Suprapubic skin (tissue), 4 donors: ENCODE results near the gene OTUD7B.

Source experiments
- EP300 ChIP-seq: sonication (generic); formaldehyde crosslinking; IDR thresholded peaks from one replicate; pipeline ENCODE4 v1.6.1; 2017; ENCODE audit warnings: antibody characterized with exemption
- POLR2A ChIP-seq, 2 donors: fragments of 450-650 bp; IDR thresholded peaks; one replicate each; pipeline ENCODE4 v1.6.1; 2017; ENCODE audit warnings: antibody characterized with exemption in 2 of 2, mild to moderate bottlenecking in 2 of 2, moderate library complexity in 2 of 2
- POLR2AphosphoS5 ChIP-seq, 3 donors: sonication (generic); formaldehyde crosslinking; IDR thresholded peaks; one replicate each; pipeline ENCODE4 v1.6.1; 2017; ENCODE audit warnings: antibody characterized with exemption in 3 of 3
- TF ChIP-seq, protein P1 (sequence below), 2 donors: fragments of 200-600 bp in 1 of 2; fragments of 450-650 bp in 1 of 2; sonication (generic) in 1 of 2; IDR thresholded peaks; one replicate each; pipeline ENCODE4 v1.5.1; 2016 to 2019; ENCODE audit warnings: antibody characterized with exemption in 2 of 2, mild to moderate bottlenecking in 1 of 2, moderate library complexity in 1 of 2

DNA sequence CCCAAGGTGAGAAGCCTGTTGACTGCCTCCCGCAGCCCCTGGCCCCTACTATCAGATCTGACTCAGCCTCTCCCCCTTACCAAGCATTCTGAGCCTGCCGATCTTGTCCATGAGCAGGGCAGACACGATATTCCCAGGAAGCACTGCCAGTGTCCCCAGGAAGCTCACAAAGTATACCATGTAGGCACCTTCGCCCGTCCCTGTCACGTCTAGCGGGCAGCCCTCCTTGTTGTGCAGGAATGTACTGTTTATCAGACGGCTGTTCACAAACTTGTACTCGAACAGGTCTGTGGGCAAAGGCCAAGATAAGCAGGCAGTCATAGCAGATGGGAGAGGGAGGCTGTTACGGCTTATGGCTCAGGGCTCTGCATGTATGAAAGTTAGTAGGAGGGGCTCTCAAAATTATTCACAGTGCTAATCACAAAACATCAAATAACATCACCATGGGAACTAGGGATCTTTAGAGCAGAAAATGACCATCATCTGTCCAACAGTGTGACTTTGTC is 103.9 kb downstream of the OTUD7B start:
- TF ChIP-seq, protein P1, sequence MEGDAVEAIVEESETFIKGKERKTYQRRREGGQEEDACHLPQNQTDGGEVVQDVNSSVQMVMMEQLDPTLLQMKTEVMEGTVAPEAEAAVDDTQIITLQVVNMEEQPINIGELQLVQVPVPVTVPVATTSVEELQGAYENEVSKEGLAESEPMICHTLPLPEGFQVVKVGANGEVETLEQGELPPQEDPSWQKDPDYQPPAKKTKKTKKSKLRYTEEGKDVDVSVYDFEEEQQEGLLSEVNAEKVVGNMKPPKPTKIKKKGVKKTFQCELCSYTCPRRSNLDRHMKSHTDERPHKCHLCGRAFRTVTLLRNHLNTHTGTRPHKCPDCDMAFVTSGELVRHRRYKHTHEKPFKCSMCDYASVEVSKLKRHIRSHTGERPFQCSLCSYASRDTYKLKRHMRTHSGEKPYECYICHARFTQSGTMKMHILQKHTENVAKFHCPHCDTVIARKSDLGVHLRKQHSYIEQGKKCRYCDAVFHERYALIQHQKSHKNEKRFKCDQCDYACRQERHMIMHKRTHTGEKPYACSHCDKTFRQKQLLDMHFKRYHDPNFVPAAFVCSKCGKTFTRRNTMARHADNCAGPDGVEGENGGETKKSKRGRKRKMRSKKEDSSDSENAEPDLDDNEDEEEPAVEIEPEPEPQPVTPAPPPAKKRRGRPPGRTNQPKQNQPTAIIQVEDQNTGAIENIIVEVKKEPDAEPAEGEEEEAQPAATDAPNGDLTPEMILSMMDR (IDR thresholded peaks at IDR 0.05) = no peak
- TF ChIP-seq POLR2A (IDR thresholded peaks at IDR 0.05) = no peak
- no peak for TF ChIP-seq EP300
- TF ChIP-seq POLR2AphosphoS5 (IDR thresholded peaks at IDR 0.05) = no peak
